CD14-positive monocyte (primary cell): ENCODE results near the gene HPCA. TPM values are rescaled to one million over a fixed set of nuclear protein-coding genes. Genes with fewer than 3 reads are reported as not detected.

Source experiments
- DNase-seq, 3 donors: peaks; one replicate each; pipeline ENCODE4 v3.0.0-alpha.2; 2011 to 2022
- H2AFZ ChIP-seq: 2 replicates; pipeline ENCODE4 v1.6.0; 2012; ENCODE audit warnings: mild to moderate bottlenecking, low read depth, low read length, inconsistent platforms; ENCODE audit not compliant: insufficient read depth, poor library complexity, severe bottlenecking
- H3K27ac ChIP-seq, 2 donors: 1 replicate in 1 of 2; 2 replicates in 1 of 2; pipeline ENCODE4 v1.5.1; 2012 to 2013; ENCODE audit warnings: low read length in 2 of 2, control low read depth in 1 of 2, inconsistent platforms in 1 of 2, low read depth in 1 of 2, mild to moderate bottlenecking in 1 of 2
- H3K27me3 ChIP-seq, 2 donors: one replicate each; pipeline versions ENCODE4 v1.6.0 to v1.6.1; 2011 to 2013; ENCODE audit warnings: low read length in 2 of 2; ENCODE audit not compliant: control insufficient read depth in 2 of 2, insufficient read depth in 2 of 2
- H3K36me3 ChIP-seq, 2 donors: replicated peaks in 1 of 2; 1 replicate in 1 of 2; 2 replicates in 1 of 2; pipeline versions ENCODE4 v1.5.1 to v1.6.1; 2012 to 2013; ENCODE audit warnings: low read length in 2 of 2, control low read depth in 1 of 2, inconsistent platforms in 1 of 2, mild to moderate bottlenecking in 1 of 2; ENCODE audit not compliant: insufficient read depth in 2 of 2, control insufficient read depth in 1 of 2
- H3K4me1 ChIP-seq, 2 donors: 1 replicate in 1 of 2; 2 replicates in 1 of 2; pipeline versions ENCODE4 v1.5.1 to v1.6.1; 2012 to 2013; ENCODE audit warnings: low read length in 2 of 2, control low read depth in 1 of 2, inconsistent platforms in 1 of 2, mild to moderate bottlenecking in 1 of 2, moderate library complexity in 1 of 2; ENCODE audit not compliant: insufficient read depth in 2 of 2, control insufficient read depth in 1 of 2
- H3K4me2 ChIP-seq: replicated peaks from 2 replicates; pipeline ENCODE3; 2012; ENCODE audit warnings: low read length, moderate library complexity, mild to moderate bottlenecking; ENCODE audit not compliant: poor library complexity, severe bottlenecking; ENCODE audit errors: extremely low read depth
- H3K4me3 ChIP-seq, 3 experiments: fragments of 200-600 bp in 1 of 3; sonication (generic) in 1 of 3; replicated peaks in 1 of 3; 1 replicate in 2 of 3; 2 replicates in 1 of 3; pipeline ENCODE4 v1.5.1; 2011 to 2013; ENCODE audit warnings: low read length in 3 of 3, mild to moderate bottlenecking in 3 of 3, control low read depth in 2 of 3, low read depth in 2 of 3, inconsistent platforms in 1 of 3, moderate library complexity in 1 of 3
- H3K79me2 ChIP-seq: 2 replicates; pipeline ENCODE4 v1.6.0; 2012; ENCODE audit warnings: mild to moderate bottlenecking, control low read depth, inconsistent platforms, low read length, moderate library complexity; ENCODE audit not compliant: insufficient read depth
- H3K9ac ChIP-seq: 2 replicates; pipeline ENCODE4 v1.6.0; 2017; ENCODE audit warnings: low read length, mild to moderate bottlenecking; ENCODE audit not compliant: insufficient read depth, poor library complexity, severe bottlenecking
- H3K9me3 ChIP-seq, 2 donors: replicated peaks in 1 of 2; 1 replicate in 1 of 2; 2 replicates in 1 of 2; pipeline versions ENCODE4 v1.5.1 to v1.6.1; 2012 to 2013; ENCODE audit warnings: low read length in 2 of 2, control low read depth in 1 of 2; ENCODE audit not compliant: control insufficient read depth in 1 of 2, insufficient read depth in 1 of 2
- H4K20me1 ChIP-seq: 2 replicates; pipeline ENCODE4 v1.6.0; 2012; ENCODE audit warnings: mild to moderate bottlenecking, low read length, control low read depth, moderate library complexity; ENCODE audit not compliant: insufficient read depth
- H3K27ac Mint-ChIP-seq, 7 donors: one replicate each; pipeline ENCODE4 v1.8.0; 2020; ENCODE audit warnings: mild to moderate bottlenecking in 7 of 7, mixed read lengths in 7 of 7, moderate library complexity in 6 of 7, inconsistent platforms in 2 of 7
- H3K27me3 Mint-ChIP-seq, 3 donors: one replicate each; pipeline ENCODE4 v1.8.0; 2021 to 2022; ENCODE audit warnings: low read depth in 3 of 3, mild to moderate bottlenecking in 3 of 3, mixed read lengths in 3 of 3, moderate library complexity in 3 of 3, inconsistent platforms in 1 of 3
- H3K36me3 Mint-ChIP-seq, 2 donors: one replicate each; pipeline ENCODE4 v1.8.0; 2020; ENCODE audit warnings: mixed read lengths in 2 of 2, inconsistent platforms in 1 of 2, mild to moderate bottlenecking in 1 of 2
- H3K4me1 Mint-ChIP-seq: one replicate; pipeline ENCODE4 v1.8.0; 2020; ENCODE audit warnings: mild to moderate bottlenecking, mixed read lengths
- H3K4me3 Mint-ChIP-seq, 2 donors: one replicate each; pipeline ENCODE4 v1.8.0; 2020; ENCODE audit warnings: mild to moderate bottlenecking in 2 of 2, mixed read lengths in 2 of 2, moderate library complexity in 1 of 2
- H3K9me3 Mint-ChIP-seq, 7 donors: one replicate each; pipeline ENCODE4 v1.8.0; 2020 to 2022; ENCODE audit warnings: mixed read lengths in 7 of 7, mild to moderate bottlenecking in 6 of 7, moderate library complexity in 6 of 7, inconsistent platforms in 2 of 7
- CTCF ChIP-seq: fragments of 200-600 bp; IDR thresholded peaks from one replicate; pipeline ENCODE4 v1.8.0; 2022; ENCODE audit warnings: antibody characterized with exemption, mild to moderate bottlenecking
- WGBS: methylation state at CpG from one replicate; pipeline ENCODE4 v1.1.5; 2013; ENCODE audit warnings: missing lambda C conversion rate; ENCODE audit not compliant: insufficient coverage; 5-methylcytosine and 5-hydroxymethylcytosine counted together
- intact Hi-C, 2 donors: fragments of 100-400 bp; cut with micrococcal nuclease; formaldehyde crosslinking; loops; one replicate each; pipeline versions ENCODE4 v1.15.0 to v1.15.1; 2023
- polyA plus RNA-seq, 3 donors: library from polyadenylated mRNA; depleted of rRNA in 1 of 3; unstranded in 2 of 3; stranded (reverse) in 1 of 3; fragments of 300-500 nt in 2 of 3; fragments of >200 nt in 1 of 3; fragmentation: Illumina TruSeq in 2 of 3; gene quantifications; 1 replicate in 2 of 3; 2 replicates in 1 of 3; pipeline ENCODE4 v1.2.3, GENCODE V29; 2012 to 2021

The HPCA gene
- polyA plus RNA-seq, 3 donors, result not detected

GRCh38 chr1:32900371-32900955, 14.2 kb downstream of the HPCA start:
- intact Hi-C loops, result no loop called here
- Mint-ChIP-seq H3K4me1 (peaks cover 7% of the 10 kb centered on the region), H3K27me3 (peaks cover 58 to 87% (median 65%) of the 10 kb centered on the region in 3 donors), H3K4me3 (peak overlapping the region; percentile 56 to 78), H3K36me3 (peaks cover 2 to 5% of the 10 kb centered on the region in 2 donors), H3K9me3 (peaks cover 0 to 13% (median 8%) of the 10 kb centered on the region in 7 donors), H3K27ac (no peak overlapping the region)
- H3K4me3 ChIP-seq, result peak overlapping the region in 1 of 3 experiments; percentile 46
- peaks cover 35 to 63% of the 10 kb centered on the region in 2 donors for H3K27me3 ChIP-seq
- H3K9ac ChIP-seq, result no peak overlapping the region
- DNase-seq, result no peak
- no peaks in the 10 kb centered on the region for H4K20me1 ChIP-seq
- peaks cover 0 to 10% of the 10 kb centered on the region in 2 donors for H3K9me3 ChIP-seq
- no peaks in the 10 kb centered on the region for H3K36me3 ChIP-seq
- no peaks in the 10 kb centered on the region for H3K79me2 ChIP-seq
- WGBS, result 24% methylated on average over 14 of the region's 22 CpGs
- H2AFZ ChIP-seq, result no peak overlapping the region
- H3K27ac ChIP-seq, result no peak overlapping the region
- TF ChIP-seq CTCF, result no peak
- peaks cover 0 to 5% of the 10 kb centered on the region in 2 donors for H3K4me1 ChIP-seq
- H3K4me2 ChIP-seq, result no peak overlapping the region

GRCh38 chr1:32900956-32901822, 14.9 kb downstream of the HPCA start, which contains the start of gene TMEM54:
Gene TMEM54 (minus strand): TSS chr1:32901389. CDS start chr1:32901238, 151 bp downstream.
- no peaks in the 10 kb centered on the region for H4K20me1 ChIP-seq
- no peak within 1 kb of the TSS for H3K27ac Mint-ChIP-seq
- no peak for TF ChIP-seq CTCF
- H3K4me3 Mint-ChIP-seq, result peak within 1 kb of the TSS; percentile 64 to 88
- H3K9me3 Mint-ChIP-seq, result peaks cover 0 to 13% (median 8%) of the 10 kb centered on the region in 7 donors
- peaks cover 0 to 5% of the 10 kb centered on the region in 2 donors for H3K4me1 ChIP-seq
- peaks cover 0 to 10% of the 10 kb centered on the region in 2 donors for H3K9me3 ChIP-seq
- 2% methylated on average over 75 of the region's 92 CpGs for WGBS
- H3K27ac ChIP-seq, result no peak within 1 kb of the TSS
- H2AFZ ChIP-seq, result no peak within 1 kb of the TSS
- DNase-seq, result no peak
- H3K79me2 ChIP-seq, result no peaks in the 10 kb centered on the region
- H3K27me3 ChIP-seq, result peaks cover 35 to 59% of the 10 kb centered on the region in 2 donors
- H3K4me1 Mint-ChIP-seq, result peaks cover 7% of the 10 kb centered on the region
- H3K4me2 ChIP-seq, result peak within 1 kb of the TSS; percentile 56
- peak within 1 kb of the TSS in 1 of 3 experiments; percentile 46 for H3K4me3 ChIP-seq
- H3K9ac ChIP-seq, result no peak within 1 kb of the TSS
- H3K36me3 Mint-ChIP-seq, result peaks cover 2 to 5% of the 10 kb centered on the region in 2 donors
- no peaks in the 10 kb centered on the region for H3K36me3 ChIP-seq
- intact Hi-C loops, result no loop called here
- H3K27me3 Mint-ChIP-seq, result peaks cover 56 to 80% (median 64%) of the 10 kb centered on the region in 3 donors
